HepG2 (cell line): ENCODE measurements around the gene KRT24. TPM values are rescaled to one million over a fixed set of nuclear protein-coding genes. Genes with fewer than 3 reads are reported as not detected.

ENCODE experiments used
- ATAC-seq: fragments of 200-7000 bp; cut with Tn5 transposase; 3 replicates; pipeline ENCODE4 v1.9.1; 2020; ENCODE audit warnings: mild to moderate bottlenecking, moderate library complexity
- BruUV-seq: library from RNA; stranded (reverse); fragments of 400-500 nt; replicated peaks from 2 replicates; lab custom pipeline; 2021; lab: Mats Ljungman, UMichigan
- CTCF ChIA-PET: fragments of 300-600 bp; formaldehyde crosslinking; extraction: SDS; loops from one replicate; lab custom pipeline; 2021; ENCODE audit warnings: low total read pairs, inconsistent platforms, low intra/inter-chr PET ratio; lab: Yijun Ruan, JAX
- POLR2A ChIA-PET: fragments of 350-600 bp; sonication (Branson Sonifier 250); formaldehyde crosslinking; loops from one replicate; lab custom pipeline; 2020; ENCODE audit warnings: antibody characterized with exemption, inconsistent platforms; lab: Yijun Ruan, JAX
- DNase-seq: peaks from one replicate; pipeline ENCODE4 v3.0.0-alpha.2; 2015; ENCODE audit warnings: low spot score
- FAIRE-seq: peaks from 3 replicates; lab custom pipeline; 2011; peaks lifted over from hg19 to GRCh38; lab: Jason Lieb, UNC
- H2AFZ ChIP-seq: one replicate; pipeline ENCODE4 v1.6.1; 2011; ENCODE audit warnings: low read length, inconsistent platforms
- H3K27ac ChIP-seq: fragments of 300-600 bp; 3 replicates; pipeline ENCODE4 v1.8.0; 2011; ENCODE audit warnings: mixed run types, mild to moderate bottlenecking, mixed read lengths, low read length, inconsistent platforms; ENCODE audit not compliant: insufficient read depth; ENCODE audit errors: extremely low read length
- H3K27me3 ChIP-seq, 2 experiments: fragments of 200-600 bp in 1 of 2; 2 replicates in 1 of 2; 3 replicates in 1 of 2; pipeline versions ENCODE4 v1.6.0 to v1.8.0; 2011; ENCODE audit warnings: low read length in 2 of 2, mild to moderate bottlenecking in 2 of 2, moderate library complexity in 2 of 2, inconsistent platforms in 1 of 2; ENCODE audit not compliant: insufficient read depth in 2 of 2, control insufficient read depth in 1 of 2
- H3K36me3 ChIP-seq, 2 experiments: fragments of 200-600 bp in 1 of 2; replicated peaks in 1 of 2; 2 replicates in 1 of 2; 3 replicates in 1 of 2; pipeline versions ENCODE4 v1.5.1 to v1.8.0; 2011; ENCODE audit warnings: low read length in 2 of 2, inconsistent platforms in 1 of 2; ENCODE audit not compliant: insufficient read depth in 2 of 2, control insufficient read depth in 1 of 2
- H3K4me1 ChIP-seq: 2 replicates; pipeline ENCODE4 v1.5.1; 2012; ENCODE audit warnings: low read length, inconsistent platforms; ENCODE audit not compliant: insufficient read depth
- H3K4me2 ChIP-seq: 2 replicates; pipeline ENCODE4 v1.6.0; 2011; ENCODE audit warnings: low read depth, low read length, inconsistent platforms
- H3K4me3 ChIP-seq, 3 experiments: fragments of 200-600 bp in 1 of 3; sonication (generic), shearing (Covaris generic) in 1 of 3; replicated peaks in 1 of 3; 2 replicates each; pipeline ENCODE4 v1.5.1; 2011 to 2016; ENCODE audit warnings: low read length in 3 of 3, inconsistent platforms in 2 of 3, low read depth in 2 of 3, mild to moderate bottlenecking in 2 of 3, control low read depth in 1 of 3, mixed read lengths in 1 of 3; ENCODE audit not compliant: insufficient read depth in 1 of 3
- H3K79me2 ChIP-seq: one replicate; pipeline ENCODE4 v1.6.1; 2011; ENCODE audit warnings: low read length, inconsistent platforms; ENCODE audit not compliant: insufficient read depth
- H3K9ac ChIP-seq: 2 replicates; pipeline ENCODE4 v1.6.0; 2011; ENCODE audit warnings: mild to moderate bottlenecking, low read depth, low read length, inconsistent platforms; ENCODE audit not compliant: insufficient read depth
- H3K9me3 ChIP-seq: 2 replicates; pipeline ENCODE4 v1.5.1; 2012; ENCODE audit warnings: mild to moderate bottlenecking, low read length
- H4K20me1 ChIP-seq: 2 replicates; pipeline ENCODE4 v1.6.0; 2011; ENCODE audit warnings: inconsistent platforms, mild to moderate bottlenecking, low read length, moderate library complexity; ENCODE audit not compliant: insufficient read depth
- AGO2 ChIP-seq: fragments of 200-400 bp; formaldehyde crosslinking; optimal IDR thresholded peaks from 2 replicates; pipeline ENCODE3; 2017; ENCODE audit warnings: mild to moderate bottlenecking, low read depth, low read length, moderate library complexity
- ARNT2 ChIP-seq: sonication (generic); formaldehyde crosslinking; IDR thresholded peaks from 2 replicates; pipeline ENCODE4 v1.8.0; 2022; ENCODE audit warnings: mild to moderate bottlenecking, low read depth, missing genetic modification reagents, moderate library complexity
- BCLAF1 ChIP-seq: fragments of 450-650 bp; IDR thresholded peaks from 2 replicates; pipeline ENCODE4 v1.6.1; 2017; ENCODE audit warnings: mild to moderate bottlenecking
- FOXP1 ChIP-seq, 2 experiments: fragments of 450-650 bp in 1 of 2; IDR thresholded peaks; 2 replicates each; pipeline ENCODE4 v1.6.1; 2017 to 2018; ENCODE audit warnings: antibody characterized with exemption in 1 of 2
- GZF1 ChIP-seq: sonication (generic); formaldehyde crosslinking; IDR thresholded peaks from 2 replicates; pipeline ENCODE4 v1.5.1; 2020; ENCODE audit warnings: mild to moderate bottlenecking, missing genetic modification reagents
- SMC3 ChIP-seq: IDR thresholded peaks from 2 replicates; pipeline ENCODE4 v1.6.1; 2011; ENCODE audit warnings: low read length, improper control_type of control experiment
- ZBTB26 ChIP-seq: IDR thresholded peaks from 2 replicates; pipeline ENCODE4 v1.6.1; 2016; ENCODE audit warnings: missing compliant biosample characterization, missing genetic modification reagents, borderline replicate concordance
- ZBTB34 ChIP-seq: sonication (generic); formaldehyde crosslinking; IDR thresholded peaks from 2 replicates; pipeline ENCODE4 v1.8.0; 2022; ENCODE audit warnings: mild to moderate bottlenecking, missing genetic modification reagents
- ZNF180 ChIP-seq: sonication (generic); formaldehyde crosslinking; IDR thresholded peaks from 2 replicates; pipeline ENCODE4 v1.4.0; 2020; ENCODE audit warnings: low read depth, missing genetic modification reagents, borderline replicate concordance
- ZNF549 ChIP-seq: sonication (generic); formaldehyde crosslinking; IDR thresholded peaks from 2 replicates; pipeline ENCODE4 v1.5.0; 2020; ENCODE audit warnings: missing genetic modification reagents
- ZNF557 ChIP-seq: sonication (generic); formaldehyde crosslinking; IDR thresholded peaks from 2 replicates; pipeline ENCODE4 v1.4.0; 2020; ENCODE audit warnings: missing genetic modification reagents
- ZNF615 ChIP-seq: sonication (generic); formaldehyde crosslinking; IDR thresholded peaks from 2 replicates; pipeline ENCODE4 v1.5.0; 2020; ENCODE audit warnings: mild to moderate bottlenecking, missing genetic modification reagents, borderline replicate concordance
- ZNF652 ChIP-seq: IDR thresholded peaks from 2 replicates; pipeline ENCODE4 v1.6.1; 2016; ENCODE audit warnings: low read depth, borderline replicate concordance
- ZNF670 ChIP-seq: sonication (generic); formaldehyde crosslinking; IDR thresholded peaks from 2 replicates; pipeline ENCODE4 v1.8.0; 2022; ENCODE audit warnings: mild to moderate bottlenecking, missing genetic modification reagents, borderline replicate concordance
- WGBS: methylation state at CpG from one replicate; pipeline ENCODE4 v1.1.6; 2017; ENCODE audit warnings: low lambda C conversion rate; 5-methylcytosine and 5-hydroxymethylcytosine counted together
- in situ Hi-C: cut with HindIII; loops from 2 replicates; pipeline ENCODE4 v1.10.0; 2017; ENCODE audit warnings: low pct_unique_long_range_greater_than_20kb; ENCODE audit not compliant: extremely low pct_ligation_motif_present
- intact Hi-C: fragments of 100-400 bp; cut with micrococcal nuclease; formaldehyde crosslinking; loops from one replicate; pipeline ENCODE4 v1.10.0; 2022; ENCODE audit not compliant: unreplicated experiment
- polyA plus RNA-seq, 8 experiments: library from polyadenylated mRNA; depleted of rRNA in 3 of 8; stranded (reverse) in 7 of 8; unstranded in 1 of 8; fragments of >200 nt; fragmentation: Illumina TruSeq in 4 of 8; extraction: Trizol in 4 of 8; gene quantifications; 2 replicates each; pipeline versions ENCODE4 v1.2.1 to v1.2.3, GENCODE V29; 2011 to 2016; ENCODE audit warnings: low read depth in 4 of 8, missing spikeins in 1 of 8, mixed read lengths in 1 of 8; ENCODE audit not compliant: insufficient read depth in 1 of 8
- total RNA-seq, 5 experiments: library from RNA; depleted of rRNA; stranded (reverse); fragments of >200 nt; fragmentation: Illumina TruSeq; extraction: Trizol; gene quantifications; 2 replicates each; pipeline ENCODE4 v1.2.3, GENCODE V29; 2016; ENCODE audit warnings: low read depth in 1 of 5
- TF ChIP-seq, protein P1 (sequence below): sonication (generic); formaldehyde crosslinking; IDR thresholded peaks from 2 replicates; pipeline ENCODE4 v1.5.0; 2020; ENCODE audit warnings: missing genetic modification reagents, mild to moderate bottlenecking, borderline replicate concordance
- TF ChIP-seq, protein P2 (sequence below): sonication (generic); formaldehyde crosslinking; IDR thresholded peaks from 2 replicates; pipeline ENCODE4 v1.4.0; 2020; ENCODE audit warnings: missing genetic modification reagents

KRT24 gene
- total and polyA plus RNA-seq, 2 of the 13 experiments (the other 11 are each of a cell fraction or from before 2014, with no cell fraction given): not detected

GRCh38 chr17:40722241-40722640 lies 18.7 kb upstream of the KRT24 start (continued):
- TF ChIP-seq BCLAF1 (no peak), ZNF549 (CRISPR knock-in tag) (no peak), ZBTB34 (CRISPR knock-in tag) (no peak)
- TF ChIP-seq, protein P1, sequence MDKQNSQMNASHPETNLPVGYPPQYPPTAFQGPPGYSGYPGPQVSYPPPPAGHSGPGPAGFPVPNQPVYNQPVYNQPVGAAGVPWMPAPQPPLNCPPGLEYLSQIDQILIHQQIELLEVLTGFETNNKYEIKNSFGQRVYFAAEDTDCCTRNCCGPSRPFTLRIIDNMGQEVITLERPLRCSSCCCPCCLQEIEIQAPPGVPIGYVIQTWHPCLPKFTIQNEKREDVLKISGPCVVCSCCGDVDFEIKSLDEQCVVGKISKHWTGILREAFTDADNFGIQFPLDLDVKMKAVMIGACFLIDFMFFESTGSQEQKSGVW (CRISPR knock-in tag): no peak
- TF ChIP-seq, protein P2, sequence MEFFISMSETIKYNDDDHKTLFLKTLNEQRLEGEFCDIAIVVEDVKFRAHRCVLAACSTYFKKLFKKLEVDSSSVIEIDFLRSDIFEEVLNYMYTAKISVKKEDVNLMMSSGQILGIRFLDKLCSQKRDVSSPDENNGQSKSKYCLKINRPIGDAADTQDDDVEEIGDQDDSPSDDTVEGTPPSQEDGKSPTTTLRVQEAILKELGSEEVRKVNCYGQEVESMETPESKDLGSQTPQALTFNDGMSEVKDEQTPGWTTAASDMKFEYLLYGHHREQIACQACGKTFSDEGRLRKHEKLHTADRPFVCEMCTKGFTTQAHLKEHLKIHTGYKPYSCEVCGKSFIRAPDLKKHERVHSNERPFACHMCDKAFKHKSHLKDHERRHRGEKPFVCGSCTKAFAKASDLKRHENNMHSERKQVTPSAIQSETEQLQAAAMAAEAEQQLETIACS: no peak

DNA sequence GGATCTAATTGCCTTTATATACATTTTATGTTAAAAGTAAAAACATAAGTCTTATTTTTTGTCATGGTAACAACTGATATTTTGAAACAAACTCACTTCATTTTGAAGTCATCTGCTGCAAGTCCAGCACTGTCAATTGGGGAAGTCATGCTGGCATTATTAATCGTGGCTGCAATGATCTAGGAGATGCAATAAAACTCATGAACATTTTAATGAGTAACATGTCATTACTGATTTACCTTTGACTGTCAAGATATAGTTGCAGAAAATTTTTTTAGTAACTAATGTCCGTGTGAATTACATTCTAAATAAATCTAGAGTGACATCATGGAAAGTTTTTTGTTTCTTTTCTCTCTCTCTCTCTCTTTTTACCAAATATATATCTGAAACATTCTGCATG lies 17.3 kb upstream of the KRT24 start:
- no TSS peak for BruUV-seq
- Histone ChIP-seq H3K4me3 (no peak overlapping the region), H3K27ac (no peak overlapping the region), H3K27me3 (peaks cover 0 to 7% of the 10 kb centered on the region in 2 experiments; a peak in 3 of 5 replicates), H3K79me2 (no peaks in the 10 kb centered on the region), H3K36me3 (no peaks in the 10 kb centered on the region), H3K4me2 (no peak overlapping the region), H4K20me1 (no peaks in the 10 kb centered on the region), H2AFZ (no peak overlapping the region), H3K9me3 (no peaks in the 10 kb centered on the region), H3K9ac (no peak overlapping the region), H3K4me1 (no peaks in the 10 kb centered on the region)
- 0% methylated on average over 2 of the region's 2 CpGs for WGBS
- DNase-seq (no peak), ATAC-seq (no peak), FAIRE-seq (no peak)
- in situ Hi-C loops: no loop called here
- ChIA-PET CTCF (no interaction called here), POLR2A (no interaction called here)
- intact Hi-C loops: no loop called here
- no peak for TF ChIP-seq ZBTB26
- no peak for TF ChIP-seq ZNF615
- TF ChIP-seq ZNF652 (CRISPR knock-in tag): no peak
- no peak for TF ChIP-seq AGO2
- TF ChIP-seq GZF1 (CRISPR knock-in tag): no peak
- TF ChIP-seq FOXP1 (IDR thresholded peaks at IDR 0.05): no peak
- no peak for TF ChIP-seq FOXP1 (CRISPR knock-in tag; IDR thresholded peaks at IDR 0.05)
- TF ChIP-seq ZNF180 (CRISPR knock-in tag): no peak
- TF ChIP-seq SMC3: no peak
- TF ChIP-seq ZNF670 (CRISPR knock-in tag): no peak
- TF ChIP-seq ZNF557: no peak
- no peak for TF ChIP-seq ARNT2 (CRISPR knock-in tag)
